Astrocyte of the spinal cord (primary cell): Measurements from ENCODE around the gene SPATA13.
"Not testable (repeated sequence)": the region's sequence is repeated elsewhere in the genome, so short reads cannot be mapped to it uniquely, and the experiment has no call there.

Experiments used
- DNase-seq: peaks from one replicate; pipeline ENCODE4 v3.0.0; 2011; ENCODE audit warnings: low read depth, low spot score
- H3K4me3 ChIP-seq: 2 replicates; pipeline ENCODE4 v1.5.1; 2011; ENCODE audit warnings: low read depth, mild to moderate bottlenecking, low read length, moderate library complexity
- CTCF ChIP-seq: IDR thresholded peaks from 2 replicates; pipeline ENCODE4 v1.5.1; 2012; ENCODE audit warnings: low read depth, mild to moderate bottlenecking, low read length, inconsistent platforms
- in situ Hi-C: cut with HindIII; loops from 2 replicates; pipeline ENCODE4 v1.10.0; 2017; ENCODE audit warnings: low sequenced_read_pairs

Gene SPATA13

DNA sequence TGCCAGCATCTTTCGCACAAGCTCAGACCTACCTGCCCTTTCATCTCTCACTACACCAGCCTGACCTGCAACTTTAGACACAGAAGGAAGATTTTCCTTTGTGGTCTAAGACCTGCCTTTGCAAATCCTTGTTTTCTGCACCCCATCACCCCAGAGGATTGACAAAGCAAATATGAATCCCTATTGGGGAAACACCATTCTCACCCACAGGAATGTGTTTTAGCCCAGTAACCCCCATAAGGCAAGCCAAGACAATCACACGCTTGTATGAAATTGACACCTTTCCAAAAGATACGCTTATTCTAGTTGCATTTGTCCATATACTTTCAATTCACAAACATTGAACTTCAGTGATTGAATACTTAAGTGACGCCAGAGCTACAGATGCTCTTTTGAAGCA, 55.7 kb downstream of the SPATA13 start:
- no peak for TF ChIP-seq CTCF
- H3K4me3 ChIP-seq = no peak overlapping the region
- in situ Hi-C loops = no loop called here
- no peak for DNase-seq

- DNase-seq, H3K4me3 ChIP-seq, in situ Hi-C loops: not testable (repeated sequence)
Measured at GRCh38 chr13:24216779-24217178, 56.3 kb downstream of the SPATA13 start.

DNA sequence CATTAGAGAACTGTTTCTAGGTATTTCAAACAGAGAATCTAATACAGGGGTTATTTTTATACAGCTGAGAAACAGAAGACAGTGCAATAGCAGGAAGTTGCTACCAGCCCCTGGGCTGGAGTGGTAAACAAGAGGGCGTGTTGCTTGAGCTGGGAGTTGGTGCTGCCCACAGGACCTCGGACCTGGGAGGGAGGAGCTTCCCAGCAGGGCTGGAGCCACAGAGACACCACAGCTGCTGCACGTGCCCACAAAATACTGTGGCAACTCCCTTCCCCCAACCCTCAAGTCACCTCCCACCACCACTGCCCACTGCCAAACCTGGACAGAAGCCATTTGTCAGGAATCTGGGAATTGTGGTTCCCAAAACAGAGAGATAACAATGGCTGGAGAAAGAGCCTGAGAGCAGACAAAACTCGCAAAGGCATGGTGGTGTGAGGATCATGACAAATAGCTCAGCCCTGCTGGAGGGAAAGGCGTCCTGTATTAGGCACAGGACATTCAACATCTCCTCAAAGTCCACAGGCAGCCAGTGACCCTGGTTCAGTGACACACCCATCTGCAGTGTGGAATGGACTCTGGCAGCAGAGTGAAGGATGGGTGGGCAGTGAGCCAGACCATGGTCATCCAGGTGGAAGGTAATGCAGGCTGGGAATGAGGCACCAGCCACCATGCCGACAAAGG, 57.2 kb downstream of the SPATA13 start:
- in situ Hi-C loops = no loop called here
- no peak overlapping the region for H3K4me3 ChIP-seq
- TF ChIP-seq CTCF = no peak
- no peak for DNase-seq

GRCh38 chr13:24218338-24218737, 57.8 kb downstream of the SPATA13 start:
- H3K4me3 ChIP-seq = no peak overlapping the region
- in situ Hi-C loops = no loop called here
- DNase-seq = no peak
- TF ChIP-seq CTCF = no peak

DNA sequence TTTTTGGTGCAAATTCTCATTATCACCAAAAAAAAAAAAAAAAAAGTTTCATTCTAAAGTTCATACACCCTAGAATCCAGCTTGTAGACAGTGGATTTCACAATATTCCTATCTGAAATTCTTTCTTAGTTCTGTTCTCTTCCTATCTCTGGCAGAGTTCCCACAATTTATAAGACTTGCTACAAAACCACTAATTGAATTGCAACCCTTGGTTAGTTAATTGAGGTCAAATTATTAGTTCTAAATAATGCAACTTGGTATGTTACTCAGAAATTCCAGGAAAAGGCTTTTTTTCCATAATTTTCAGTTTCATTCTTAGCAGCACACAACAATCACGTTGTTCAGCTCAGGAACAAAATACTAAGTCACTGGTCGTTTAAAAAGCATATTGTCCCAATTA, 58.5 kb downstream of the SPATA13 start:
- in situ Hi-C loops = no loop called here
- no peak for DNase-seq

GRCh38 chr13:24220086-24220703, 59.7 kb downstream of the SPATA13 start:
- H3K4me3 ChIP-seq = no peak overlapping the region
- DNase-seq = peak; percentile 83
- in situ Hi-C loops = no loop called here
- TF ChIP-seq CTCF = peak; percentile 61

More for the DNA sequence above, 58.5 kb downstream of the SPATA13 start:
- no peak for TF ChIP-seq CTCF
- H3K4me3 ChIP-seq = no peak overlapping the region

DNA sequence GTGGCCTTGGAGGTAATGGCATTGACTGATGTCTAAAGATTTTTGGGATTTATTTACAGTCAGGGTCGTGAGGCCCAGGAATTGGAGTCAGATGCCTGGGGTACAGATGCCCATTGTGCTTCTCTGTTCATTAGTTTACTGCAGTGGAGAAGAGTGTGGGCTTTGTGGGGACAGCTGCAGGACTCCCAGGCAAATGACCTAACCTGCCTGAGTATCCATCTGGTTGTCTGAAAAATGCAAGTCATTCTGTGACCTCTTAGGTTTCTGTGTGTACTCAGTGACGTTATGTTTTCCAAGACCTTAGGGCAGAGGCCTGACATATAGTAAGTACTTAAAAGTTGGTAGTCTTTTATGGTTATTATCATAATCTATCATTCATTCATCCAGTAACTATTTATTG, 60.5 kb downstream of the SPATA13 start:
- no peak for DNase-seq
- no peak overlapping the region for H3K4me3 ChIP-seq
- no peak for TF ChIP-seq CTCF
- in situ Hi-C loops = no loop called here
